Pulmonary artery endothelial cell (primary cell): ENCODE measurements around the gene TMEM132A. TPM values are rescaled to one million over a fixed set of nuclear protein-coding genes. Genes with fewer than 3 reads are reported as not detected.
"Not testable (repeated sequence)": the region's sequence is repeated elsewhere in the genome, so short reads cannot be mapped to it uniquely, and the experiment has no call there.

Experiments
- DNase-seq: peaks from one replicate; pipeline ENCODE4 v3.0.0-alpha.2; 2011; ENCODE audit warnings: low read depth, low spot score
- total RNA-seq: library from RNA; depleted of rRNA; stranded (reverse); fragments of >200 nt; gene quantifications from 2 replicates; pipeline ENCODE4 v1.2.3, GENCODE V29; 2014

Gene TMEM132A
- total RNA-seq, 1 donor from 2014 or later: 62.6 TPM

GRCh38 chr11:60905551-60906113 is 18.6 kb upstream of the TMEM132A start:
- no peak for DNase-seq

- peak; percentile 91 for DNase-seq
Observed at GRCh38 chr11:60906132-60906972, 17.9 kb upstream of the TMEM132A start, which contains the start of gene PRPF19. TSS of gene PRPF19 (minus strand) at chr11:60906585. CDS start at chr11:60906382, 203 bp downstream.

GRCh38 chr11:60908803-60909202 is 15.5 kb upstream of the TMEM132A start:
- no peak for DNase-seq

GRCh38 chr11:60909680-60910280 is 14.5 kb upstream of the TMEM132A start:
- DNase-seq: not testable (repeated sequence)

GRCh38 chr11:60910281-60910687 is 14.0 kb upstream of the TMEM132A start:
- no peak for DNase-seq

- no peak for DNase-seq
Observed at GRCh38 chr11:60910711-60911380, 13.4 kb upstream of the TMEM132A start.

- DNase-seq: no peak
Observed at GRCh38 chr11:60912223-60912850, 11.9 kb upstream of the TMEM132A start.

- DNase-seq: no peak
Observed at GRCh38 chr11:60912851-60913528, 11.3 kb upstream of the TMEM132A start.

- peak; percentile 90 for DNase-seq
Observed at GRCh38 chr11:60913793-60914632, 10.2 kb upstream of the TMEM132A start, which contains the start of gene TMEM109. TSS of gene TMEM109 (plus strand) at chr11:60914158. CDS start at chr11:60919694, 5,536 bp downstream.

GRCh38 chr11:60914633-60915247 is 9.5 kb upstream of the TMEM132A start:
- no peak for DNase-seq

GRCh38 chr11:60915248-60915914 is 8.9 kb upstream of the TMEM132A start:
- DNase-seq: no peak

- no peak for DNase-seq
Observed at GRCh38 chr11:60916669-60917206, 7.5 kb upstream of the TMEM132A start.

- no peak for DNase-seq
Observed at GRCh38 chr11:60917267-60917666, 7.0 kb upstream of the TMEM132A start.

- DNase-seq: no peak
Observed at GRCh38 chr11:60918251-60918938, 5.9 kb upstream of the TMEM132A start.

- DNase-seq: no peak
Observed at GRCh38 chr11:60918939-60919265, 5.4 kb upstream of the TMEM132A start.

GRCh38 chr11:60919320-60919719 is 4.9 kb upstream of the TMEM132A start:
- DNase-seq: no peak

GRCh38 chr11:60919956-60920355 is 4.3 kb upstream of the TMEM132A start:
- no peak for DNase-seq

- no peak for DNase-seq
Observed at GRCh38 chr11:60921259-60921658, 3.0 kb upstream of the TMEM132A start.
